ENCODE measurements around the gene CALM3. TPM values are rescaled to one million over a fixed set of nuclear protein-coding genes. Genes with fewer than 3 reads are reported as not detected.

CALM3 gene
- total RNA-seq, 1 donor: 210 TPM

DNA sequence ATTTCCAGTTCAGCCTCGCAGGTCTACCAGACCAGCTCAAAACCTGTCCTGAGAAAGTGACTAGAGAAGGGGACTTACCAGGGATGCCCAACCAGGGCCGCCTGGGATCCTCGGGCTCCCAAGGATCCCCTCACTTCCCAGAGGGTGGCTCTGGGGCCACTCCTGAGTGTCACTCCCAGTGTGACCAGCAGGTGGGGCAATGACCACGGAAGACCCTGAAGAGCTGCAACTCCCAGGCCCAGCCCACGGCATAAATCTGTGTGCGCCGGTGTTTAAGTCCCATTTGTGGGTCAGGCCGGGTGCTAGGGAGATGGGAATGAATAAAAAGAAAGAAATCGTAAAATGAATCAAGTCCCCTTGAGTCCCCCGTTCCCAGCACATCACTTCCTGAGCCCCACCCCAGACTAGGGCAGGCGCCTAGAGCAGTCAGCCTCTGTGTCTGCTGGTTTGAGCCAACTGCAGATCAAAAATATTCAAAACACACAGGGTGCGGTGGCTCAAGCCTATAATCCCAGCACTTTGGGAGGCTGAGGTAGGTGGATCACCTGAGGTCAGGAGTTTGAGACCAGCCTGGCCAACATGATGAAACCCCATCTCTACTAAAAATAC lies 13.1 kb downstream of the CALM3 start:
- DNase-seq (ENCODE audit: low read depth): peak; percentile 85
- peak; percentile 81 for TF ChIP-seq CTCF (IDR thresholded peaks at IDR 0.05; ENCODE audit: insufficient read depth, low read length)
- no peak overlapping the region for H3K4me3 ChIP-seq (ENCODE audit: low read depth, low read length)

DNA sequence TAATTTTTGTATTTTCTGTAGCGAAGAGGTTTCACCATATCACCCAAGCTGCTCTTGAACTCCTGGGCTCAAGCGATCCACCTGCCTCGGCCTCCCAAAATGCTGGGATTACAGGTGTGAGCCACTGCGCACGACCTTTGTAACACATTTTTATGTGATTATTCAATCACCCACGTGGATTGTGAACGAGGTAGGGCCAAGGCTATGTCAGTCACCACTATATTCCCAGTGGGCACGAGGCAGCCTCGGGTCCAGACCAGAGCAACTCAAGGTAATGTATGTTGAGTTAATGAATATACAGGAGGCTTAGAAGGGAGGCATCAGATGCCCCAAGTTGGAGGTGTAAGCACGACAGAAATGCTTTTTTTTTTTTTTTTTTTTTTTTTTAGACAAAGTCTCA lies 14.8 kb downstream of the CALM3 start:
- no peak overlapping the region for H3K4me3 ChIP-seq (ENCODE audit: low read depth, low read length)
- no peak for DNase-seq (ENCODE audit: low read depth)
- TF ChIP-seq CTCF (IDR thresholded peaks at IDR 0.05; ENCODE audit: insufficient read depth, low read length): no peak

DNA sequence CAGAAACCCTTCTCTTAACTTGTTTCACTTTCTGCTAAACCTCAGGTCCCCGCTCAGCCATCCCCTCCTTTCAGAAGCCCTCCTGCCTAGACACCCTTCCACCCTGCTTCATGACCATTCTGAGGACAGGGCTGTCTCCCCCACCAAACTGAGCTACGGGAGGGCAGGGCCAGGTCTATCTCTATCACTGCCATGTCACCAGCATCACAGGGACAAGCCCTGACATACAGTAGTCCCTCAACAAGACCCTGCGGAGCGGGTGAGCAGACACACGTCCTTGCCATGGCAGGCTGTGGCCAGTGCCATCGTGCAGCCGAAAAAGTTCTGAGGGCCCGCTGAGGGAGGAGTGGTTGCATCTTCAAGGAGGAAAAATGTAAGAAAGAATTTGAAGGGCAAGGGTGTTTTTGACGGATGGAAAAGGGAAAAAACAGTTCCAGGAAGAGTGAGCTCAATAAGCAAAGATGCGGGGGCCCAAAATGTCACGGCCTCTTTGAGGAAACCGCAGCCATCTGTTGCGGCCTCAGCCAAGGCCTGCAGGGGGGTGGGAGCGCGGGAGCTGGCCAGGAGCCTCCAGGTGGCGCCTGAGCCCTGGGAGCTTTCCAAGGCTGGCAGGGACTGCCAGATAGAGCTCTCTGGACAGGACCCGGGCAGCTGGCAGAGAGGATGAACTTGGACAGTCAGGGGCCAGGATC lies 15.6 kb downstream of the CALM3 start:
- H3K4me3 ChIP-seq (ENCODE audit: low read depth, low read length): no peak overlapping the region
- TF ChIP-seq CTCF (IDR thresholded peaks at IDR 0.05; ENCODE audit: insufficient read depth, low read length): peak; percentile 29
- DNase-seq (ENCODE audit: low read depth): peak; percentile 59

GRCh38 chr19:46617601-46618000 lies 16.5 kb downstream of the CALM3 start:
- no peak overlapping the region for H3K4me3 ChIP-seq (ENCODE audit: low read depth, low read length)
- DNase-seq (ENCODE audit: low read depth): no peak
- TF ChIP-seq CTCF (IDR thresholded peaks at IDR 0.05; ENCODE audit: insufficient read depth, low read length): no peak

DNA sequence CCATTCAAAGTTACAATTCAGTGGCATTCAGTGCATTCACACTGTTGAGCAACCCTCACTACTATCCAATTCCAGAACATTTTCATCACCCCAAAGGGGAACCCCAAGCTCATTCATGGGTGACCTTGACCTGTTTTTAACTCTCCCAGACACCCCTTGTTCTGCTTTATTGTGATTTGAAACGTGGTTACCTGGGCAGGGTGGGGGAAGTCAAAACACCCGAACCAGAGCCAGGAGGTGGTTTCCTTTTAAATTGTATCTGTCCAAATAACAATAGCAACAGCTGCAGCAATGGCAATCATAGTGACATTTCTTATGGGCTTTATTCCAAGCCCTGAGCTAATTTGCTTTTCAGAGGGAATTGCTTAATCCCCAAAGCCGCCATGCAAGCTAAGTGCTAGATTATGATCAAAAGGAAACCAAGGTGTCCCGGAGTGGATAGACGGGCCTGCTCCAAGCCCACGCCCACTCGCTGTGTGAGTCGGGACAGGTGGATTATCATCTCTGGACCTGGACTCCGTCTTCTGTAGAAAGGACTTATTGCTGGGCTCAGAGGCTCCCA lies 17.6 kb downstream of the CALM3 start:
- no peak overlapping the region for H3K4me3 ChIP-seq (ENCODE audit: low read depth, low read length)
- TF ChIP-seq CTCF (IDR thresholded peaks at IDR 0.05; ENCODE audit: insufficient read depth, low read length): no peak
- peak; percentile 68 for DNase-seq (ENCODE audit: low read depth)

GRCh38 chr19:46620267-46620666 lies 19.1 kb downstream of the CALM3 start:
- TF ChIP-seq CTCF (IDR thresholded peaks at IDR 0.05; ENCODE audit: insufficient read depth, low read length): no peak
- DNase-seq (ENCODE audit: low read depth): no peak
- H3K4me3 ChIP-seq (ENCODE audit: low read depth, low read length): no peak overlapping the region

Data from fibroblast of the aortic adventitia (primary cell).